Hippocampal formation (tissue), 2 donors: ENCODE data around the gene PYROXD2.
"Not testable (repeated sequence)": the region's sequence is repeated elsewhere in the genome, so short reads cannot be mapped to it uniquely, and the experiment has no call there.

Experiments used
- DNase-seq, 2 donors: peaks; one replicate each; lab custom pipeline; 2025; lab: John Stamatoyannopoulos, UW

The PYROXD2 gene

DNA sequence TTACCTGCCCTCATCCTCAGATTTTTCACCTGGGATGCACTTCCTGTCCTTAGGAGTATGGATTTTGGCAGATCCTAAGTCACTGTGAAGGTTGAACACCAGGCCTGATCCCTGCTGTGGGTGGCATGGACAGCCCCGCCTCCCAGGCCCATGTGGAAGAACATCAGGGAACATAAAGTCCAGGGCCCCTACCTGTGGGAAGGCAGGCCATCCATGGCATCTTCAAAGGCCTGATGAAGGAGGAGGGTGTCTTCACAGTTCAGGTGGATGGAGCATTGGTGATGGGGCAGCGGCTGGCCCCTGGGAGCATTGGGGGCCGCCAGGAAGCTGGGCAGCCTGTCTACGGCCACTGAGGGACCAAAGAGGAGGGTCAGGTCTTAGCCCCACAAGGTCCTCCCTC, 24.6 kb downstream of the PYROXD2 start:
- no peak for DNase-seq

DNA sequence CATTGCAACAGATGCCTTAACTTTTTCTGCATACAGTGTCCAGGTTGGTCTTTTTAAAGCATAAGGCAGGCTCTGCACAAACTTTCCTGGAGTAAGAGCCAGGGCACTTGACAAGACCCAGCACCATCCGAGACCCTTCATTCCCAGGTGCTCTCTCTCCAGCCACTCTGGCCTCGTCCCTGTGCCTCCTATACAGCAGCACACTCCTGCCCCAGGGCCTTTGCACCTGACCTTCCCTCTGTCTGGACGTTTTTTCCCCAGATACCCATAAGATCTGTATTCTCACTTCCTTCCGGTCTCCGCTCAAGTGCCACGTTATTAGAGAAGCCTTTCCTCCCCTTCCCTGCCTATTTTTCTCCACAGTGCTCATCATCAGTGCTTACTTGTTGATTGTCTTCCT, 25.6 kb downstream of the PYROXD2 start:
- DNase-seq, result no peak

DNA sequence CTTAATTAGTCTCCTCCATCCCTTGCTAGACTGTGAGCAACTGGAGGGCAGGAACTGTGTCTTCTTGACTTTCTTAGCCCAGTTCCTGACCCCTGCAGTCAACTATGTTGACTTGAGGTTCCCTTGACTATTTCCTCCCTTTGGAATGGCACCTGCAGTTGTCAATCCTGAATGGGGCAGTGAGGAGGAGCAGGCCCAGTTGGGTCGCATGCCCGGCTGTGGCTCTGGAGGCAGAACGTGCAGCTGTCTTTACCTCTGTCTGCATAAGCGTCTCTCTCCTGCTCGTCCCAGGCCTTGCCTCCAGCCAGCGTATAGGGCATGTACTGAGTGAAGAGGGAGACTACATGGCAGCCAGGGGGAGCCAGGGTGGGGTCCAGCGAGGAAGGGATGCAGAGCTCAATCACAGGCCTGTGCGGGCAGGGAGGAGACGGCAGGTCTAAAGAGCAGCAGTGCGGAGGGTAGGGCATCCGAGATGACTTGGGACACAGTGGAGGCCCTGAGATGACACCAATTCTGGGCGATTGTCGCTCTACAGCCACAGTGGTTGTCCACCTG, 26.8 kb downstream of the PYROXD2 start:
- DNase-seq, result no peak

DNA sequence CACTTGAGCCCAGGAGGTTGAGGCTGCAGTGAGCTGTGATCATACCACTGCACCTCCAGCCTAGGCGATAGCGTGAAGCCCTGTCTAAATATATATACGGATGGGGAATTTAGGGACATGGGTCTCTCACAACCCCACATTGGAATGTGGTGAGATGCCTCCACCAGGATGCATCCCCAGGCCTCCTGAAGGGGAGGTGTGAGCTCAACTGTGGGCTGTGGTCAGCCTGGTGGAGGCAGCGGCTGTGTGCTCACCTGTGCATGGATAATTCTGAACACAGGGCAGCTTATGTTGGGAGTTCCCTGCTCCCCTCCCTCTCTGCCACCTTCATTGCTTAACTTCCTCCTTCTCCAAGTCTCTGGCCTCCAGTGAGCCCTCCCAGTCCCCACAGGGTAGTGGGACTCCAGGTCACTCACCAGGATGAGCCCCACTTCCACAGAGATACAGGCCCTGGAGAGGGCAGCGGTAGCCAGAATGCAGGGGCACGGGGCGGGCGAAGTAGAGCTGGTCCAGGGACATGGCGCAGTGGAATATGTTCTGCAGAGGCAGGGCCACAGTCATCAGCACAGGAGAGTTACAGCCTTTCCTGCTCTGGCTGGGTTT, 30.4 kb downstream of the PYROXD2 start:
- no peak for DNase-seq

- DNase-seq, result no peak
These were observed 31.1 kb downstream of the PYROXD2 start for GRCh38 chr10:98383869-98384268.

- DNase-seq, result not testable (repeated sequence)
These were observed 31.8 kb downstream of the PYROXD2 start for GRCh38 chr10:98383134-98383667.

DNA sequence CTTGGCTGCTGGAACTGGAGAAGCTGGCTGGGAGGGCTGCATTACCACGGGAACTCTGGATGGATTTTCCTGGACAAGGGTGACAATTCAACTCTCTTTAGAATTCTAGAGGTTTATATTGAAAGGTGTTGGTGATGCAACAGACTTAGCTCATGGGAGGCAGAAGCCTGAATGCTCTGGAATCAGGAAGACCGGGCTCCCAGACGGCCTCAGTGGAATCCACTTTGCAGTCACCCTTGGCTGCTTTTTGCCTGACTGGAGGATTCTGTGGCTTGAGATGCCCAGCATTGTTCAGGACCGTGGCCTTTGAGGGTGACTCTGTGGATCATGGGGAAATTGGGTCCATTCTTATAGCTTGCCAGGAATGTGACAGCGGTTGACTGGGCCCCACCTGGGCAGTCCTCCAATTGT, 32.3 kb downstream of the PYROXD2 start:
- DNase-seq, result no peak

DNA sequence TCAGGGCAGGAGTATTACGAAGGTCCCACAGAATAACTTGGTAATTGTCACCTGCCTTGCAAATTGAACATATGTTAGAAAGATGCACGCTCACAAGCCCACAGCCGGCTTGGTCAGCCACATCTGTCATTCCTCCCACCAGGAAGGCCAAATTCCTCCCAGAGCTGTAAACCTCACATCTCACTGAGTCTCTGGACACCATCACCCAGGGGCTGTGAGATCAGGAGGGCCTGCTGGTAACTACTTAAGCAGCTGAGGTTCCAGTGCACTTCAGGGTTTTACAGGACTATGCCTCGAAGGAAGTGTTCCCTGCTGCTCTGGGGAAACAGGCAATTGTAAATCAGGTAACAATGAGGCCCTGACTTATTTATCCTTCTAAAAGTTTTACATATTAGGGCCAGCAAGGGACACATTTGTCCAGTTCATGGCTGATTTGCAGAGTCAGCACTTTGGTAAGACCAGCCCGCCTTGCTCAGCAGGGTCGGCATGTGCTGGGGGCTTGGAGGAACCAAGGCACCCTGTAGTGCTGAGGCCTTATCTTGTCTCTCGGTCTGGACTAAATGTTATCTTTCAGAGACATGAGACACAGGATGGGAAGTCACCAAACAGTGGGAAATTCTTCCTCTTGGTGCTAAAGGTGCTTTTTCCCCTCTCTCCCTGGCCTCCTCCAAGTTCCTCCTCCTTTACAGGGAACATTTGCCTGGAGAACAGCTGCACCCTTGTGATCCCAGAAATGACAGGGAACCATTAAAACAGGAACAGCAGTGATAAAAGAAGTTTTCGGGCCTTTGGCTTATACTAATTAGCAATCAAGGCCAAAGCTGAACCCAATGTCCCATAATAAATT, 34.3 kb downstream of the PYROXD2 start:
- DNase-seq, result no peak

DNA sequence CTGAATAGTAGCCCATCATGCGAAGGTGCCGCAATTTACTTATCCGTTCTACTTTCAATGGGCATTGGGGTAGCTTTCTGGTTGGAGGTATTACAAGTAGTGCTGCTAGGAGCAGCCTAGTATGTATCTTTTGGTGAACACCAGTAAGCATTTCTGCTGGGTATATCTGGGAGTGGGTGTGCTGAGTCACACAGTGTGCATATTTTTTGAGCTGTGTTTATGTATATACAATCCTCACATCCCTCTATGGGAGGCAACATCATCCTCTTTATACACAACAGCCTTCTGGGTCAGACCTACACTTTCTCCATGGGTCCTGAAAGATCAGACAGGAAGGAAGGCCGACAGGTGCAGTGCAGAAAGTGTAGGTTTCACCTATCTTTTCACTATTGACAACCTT, 36.3 kb downstream of the PYROXD2 start:
- DNase-seq, result no peak

DNA sequence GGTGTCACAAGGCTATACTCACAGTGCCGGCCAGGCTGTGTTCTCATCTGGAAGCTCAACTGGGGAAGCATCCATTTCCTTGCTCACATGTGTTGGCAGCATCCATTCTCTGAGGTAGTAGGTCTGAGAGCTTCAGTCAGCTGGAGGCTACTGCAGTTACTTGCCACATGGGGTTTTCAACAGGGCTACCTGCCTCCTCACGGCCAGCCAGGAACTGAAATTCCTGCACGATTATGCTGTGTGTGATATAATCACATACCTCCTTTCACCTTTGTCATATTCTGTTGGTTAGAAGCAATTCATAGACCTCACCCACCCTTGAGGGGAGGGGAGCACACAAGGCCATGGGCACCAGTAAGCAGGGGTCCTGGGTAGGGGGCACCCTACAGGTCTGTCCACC, 37.4 kb downstream of the PYROXD2 start:
- no peak for DNase-seq

DNA sequence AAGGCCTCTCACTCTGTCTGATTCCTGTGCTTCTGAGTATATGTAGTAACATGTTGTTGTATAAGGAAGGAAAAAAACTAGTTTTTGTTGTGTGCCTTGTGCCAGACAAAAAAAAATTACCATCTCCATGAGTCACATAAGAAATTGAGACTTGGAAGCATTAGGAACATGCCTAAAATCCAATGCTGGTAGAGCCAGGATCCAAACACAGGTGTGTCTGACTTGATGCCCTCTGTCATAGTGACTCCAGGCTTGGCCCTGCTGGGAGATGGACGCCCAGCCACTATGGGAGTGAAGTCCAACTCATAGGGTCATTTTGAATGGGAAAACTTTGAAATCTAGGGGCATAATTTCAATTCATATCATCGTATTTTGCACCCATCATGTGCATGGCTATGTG, 38.0 kb downstream of the PYROXD2 start:
- DNase-seq, result no peak

DNA sequence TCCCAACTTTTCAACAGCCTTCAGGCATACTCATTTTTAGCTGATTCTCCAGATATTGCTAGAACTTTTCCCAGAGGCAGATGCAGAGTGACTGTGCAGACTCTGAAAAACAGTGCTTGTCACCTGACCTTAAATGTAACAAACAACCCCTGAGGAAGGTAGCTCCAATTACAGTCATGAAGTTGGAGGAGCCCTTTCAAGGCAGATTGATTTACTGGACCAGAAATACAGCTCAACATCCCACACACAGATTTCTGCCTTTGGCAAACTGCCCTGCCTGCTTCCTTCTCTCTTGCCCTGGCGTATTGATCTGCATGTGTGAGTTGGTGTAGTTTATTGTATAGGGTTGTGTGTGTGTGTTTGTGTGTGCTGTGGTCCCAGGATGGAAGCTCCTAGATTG, 38.5 kb downstream of the PYROXD2 start:
- no peak for DNase-seq

DNA sequence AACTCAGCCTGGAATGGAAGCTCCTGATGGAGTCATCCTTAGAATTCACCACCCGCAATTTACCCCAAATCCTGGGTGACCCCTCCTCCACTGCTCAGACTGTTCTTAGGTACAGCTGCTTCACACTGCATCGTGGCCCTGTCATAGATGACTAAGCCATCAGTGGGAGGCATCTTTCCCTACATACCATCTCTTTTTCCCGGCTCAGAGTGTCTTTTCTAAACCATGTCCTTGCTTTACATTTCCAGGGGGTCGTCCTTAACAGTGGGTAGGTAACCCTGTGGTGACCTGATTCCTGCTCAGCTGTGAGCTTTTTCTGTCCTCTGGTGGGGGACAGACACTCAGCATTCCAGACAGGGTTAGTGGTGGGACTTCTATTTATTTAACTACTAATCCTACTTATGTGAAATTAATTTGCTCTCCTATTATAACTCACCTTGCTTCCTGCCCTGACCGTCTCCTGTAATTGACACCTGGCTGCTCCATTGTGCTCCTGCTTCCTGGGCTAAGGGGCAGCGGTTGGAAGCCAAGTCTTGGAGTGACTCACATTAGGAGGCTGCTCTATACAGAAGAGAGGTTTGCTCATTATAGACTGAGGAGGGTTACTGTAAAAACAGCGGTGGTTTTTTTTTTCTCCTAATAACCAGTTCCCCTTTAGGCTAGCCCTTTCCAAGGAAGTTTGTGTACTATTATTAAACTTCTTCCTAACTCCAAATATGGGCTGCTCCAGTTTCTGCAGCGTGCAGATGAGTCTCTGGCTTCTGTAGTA, 40.6 kb downstream of the PYROXD2 start:
- DNase-seq, result no peak

DNA sequence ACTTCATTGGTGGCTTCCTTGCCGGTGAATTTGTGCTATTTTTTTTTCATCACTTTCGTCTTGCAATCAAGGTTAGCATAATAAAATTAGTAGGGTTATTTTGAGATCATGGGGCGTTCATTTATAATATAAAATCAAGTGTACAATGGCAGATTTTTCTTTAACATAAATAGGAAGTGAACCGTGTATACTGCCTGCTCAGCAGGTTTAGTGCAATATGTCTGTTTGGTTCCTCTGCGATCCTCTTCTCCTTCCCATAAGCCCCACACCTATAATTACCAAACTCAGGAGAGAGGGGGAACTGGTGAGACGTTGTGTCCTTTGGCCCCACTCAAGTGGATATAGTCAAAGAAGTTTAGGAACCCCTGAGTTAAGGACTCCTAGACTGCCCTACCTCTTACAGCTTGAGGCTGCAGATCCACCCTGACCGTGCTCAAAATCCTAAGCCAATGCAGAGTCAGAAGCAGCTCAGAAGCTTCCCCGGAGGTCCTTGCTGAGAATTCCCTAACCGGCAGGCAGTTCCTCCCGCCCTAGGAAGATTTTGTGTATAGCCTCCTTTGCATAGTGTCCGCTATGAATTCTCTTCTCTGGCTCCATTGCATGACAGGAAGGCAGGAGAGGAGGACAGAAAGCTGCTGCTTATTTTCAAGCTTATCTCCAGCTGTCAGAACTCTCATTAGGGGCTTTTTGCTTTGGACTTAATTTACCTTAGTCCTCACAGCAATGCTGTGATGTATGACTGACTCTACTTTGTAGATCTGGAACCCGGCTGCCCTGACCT, 41.5 kb downstream of the PYROXD2 start:
- DNase-seq, result no peak

DNA sequence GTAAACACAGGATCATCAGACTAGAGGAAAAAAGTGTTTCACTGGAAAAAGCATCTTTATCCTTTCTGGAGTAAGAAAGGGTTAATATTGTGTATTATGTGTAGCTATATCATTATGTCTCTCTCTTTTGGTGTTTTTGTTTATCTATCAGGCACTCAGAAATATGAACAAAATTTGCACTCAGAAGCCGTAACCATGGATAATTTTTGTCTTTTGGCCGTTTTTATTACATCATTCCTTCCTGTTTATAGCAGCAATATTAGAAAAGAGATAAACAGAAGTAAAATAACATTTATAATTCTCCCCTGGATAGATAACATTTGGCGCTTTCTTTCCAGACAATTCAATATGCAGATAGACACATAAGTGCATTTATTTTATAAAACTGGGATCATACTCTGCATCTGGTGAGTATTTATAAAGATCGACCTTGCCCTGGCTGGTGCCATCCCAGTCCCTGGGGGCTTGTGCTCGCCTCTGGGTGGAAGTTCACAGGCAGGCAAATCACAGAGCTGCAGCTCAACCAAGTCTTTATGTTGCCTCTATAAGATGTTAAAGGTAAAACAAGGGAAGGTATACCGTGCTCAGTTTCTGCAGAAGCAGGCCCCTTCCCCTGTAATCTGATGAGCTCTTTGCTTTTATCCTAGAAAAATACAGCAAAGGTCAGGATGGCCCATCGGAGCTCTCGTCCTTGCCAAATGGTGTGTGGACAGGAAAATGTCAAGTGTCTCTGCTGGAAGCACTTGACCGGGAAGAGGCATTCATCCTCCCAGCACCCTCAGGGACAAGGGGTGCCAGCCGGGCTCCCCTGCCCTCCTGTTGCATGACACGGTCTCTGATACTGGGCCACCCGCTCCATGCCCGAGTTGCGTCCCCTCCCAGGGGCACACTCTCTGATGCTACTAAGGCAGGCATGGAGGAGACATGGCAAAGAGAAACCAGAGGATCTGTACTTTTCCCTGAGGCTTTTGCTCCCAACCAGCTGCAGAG, 43.9 kb downstream of the PYROXD2 start:
- DNase-seq, result no peak

- DNase-seq, result no peak
These were observed 45.2 kb downstream of the PYROXD2 start for GRCh38 chr10:98369801-98370200.

DNA sequence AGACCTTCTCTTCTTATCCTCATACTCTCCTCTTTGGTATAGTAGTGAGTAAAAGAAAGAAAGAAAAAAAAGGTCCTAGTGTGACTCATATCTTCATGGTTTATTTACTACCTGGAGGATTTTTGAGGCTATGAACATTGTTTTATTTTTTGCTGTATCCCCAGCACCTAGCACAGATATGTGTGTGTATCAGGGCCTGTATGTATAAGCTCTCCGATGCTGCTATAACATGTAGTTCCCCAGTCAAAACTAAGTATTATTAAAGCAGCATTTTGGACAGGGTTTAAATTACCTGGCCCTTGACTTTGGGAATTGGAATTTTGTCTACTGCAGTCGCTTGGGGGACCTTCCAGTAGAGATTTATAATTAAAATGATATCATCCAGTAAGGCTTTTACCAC, 46.3 kb downstream of the PYROXD2 start:
- DNase-seq, result no peak

- DNase-seq, result peak; percentile 38 to 40
These were observed 47.2 kb downstream of the PYROXD2 start for GRCh38 chr10:98367604-98368451.

DNA sequence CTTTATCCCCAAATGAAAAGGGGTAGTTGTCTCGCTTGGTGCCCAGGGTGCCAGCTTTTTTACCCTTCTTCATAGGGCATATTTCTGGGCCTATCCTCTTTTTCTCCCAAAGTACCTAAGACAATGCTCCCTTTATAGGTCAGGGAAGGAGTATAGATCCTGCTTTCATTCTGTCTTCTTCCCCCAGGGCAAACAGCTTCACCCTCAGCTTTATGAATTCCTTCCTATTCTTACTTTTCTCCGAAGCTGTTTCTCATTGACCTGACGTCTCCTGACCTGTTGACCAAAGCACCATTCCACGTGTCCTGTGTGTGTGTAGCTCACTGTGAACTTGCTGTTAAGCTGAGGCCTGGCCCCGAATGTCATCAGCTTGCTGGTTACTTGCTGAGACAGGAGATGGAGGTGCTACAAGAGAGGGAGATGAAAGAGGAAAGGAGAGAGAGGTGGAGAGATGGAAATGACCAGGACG, 48.9 kb downstream of the PYROXD2 start:
- no peak for DNase-seq
